GM23248 (cell line): Measurements from ENCODE around the gene ARHGAP8. TPM values are rescaled to one million over a fixed set of nuclear protein-coding genes. Genes with fewer than 3 reads are reported as not detected.

ENCODE experiments used
- DNase-seq: peaks from one replicate; pipeline ENCODE4 v3.0.0-alpha.2; 2015
- H2AFZ ChIP-seq: fragments of 200-600 bp; sonication (generic); 2 replicates; pipeline ENCODE4 v1.6.1; 2016; ENCODE audit warnings: antibody characterized with exemption
- H3F3A ChIP-seq: fragments of 200-600 bp; sonication (generic); 2 replicates; pipeline ENCODE4 v1.6.1; 2016; ENCODE audit warnings: mild to moderate bottlenecking, antibody characterized with exemption, mixed run types; ENCODE audit not compliant: insufficient read depth
- H3K27ac ChIP-seq: fragments of 200-600 bp; sonication (generic); 2 replicates; pipeline ENCODE4 v1.5.1; 2016; ENCODE audit warnings: mild to moderate bottlenecking
- H3K27me3 ChIP-seq: fragments of 200-600 bp; sonication (generic); replicated peaks from 2 replicates; pipeline ENCODE4 v1.6.1; 2016; ENCODE audit warnings: mild to moderate bottlenecking; ENCODE audit not compliant: insufficient read depth
- H3K36me3 ChIP-seq: fragments of 200-600 bp; sonication (generic); 2 replicates; pipeline ENCODE4 v1.6.1; 2016; ENCODE audit warnings: low read depth, mild to moderate bottlenecking
- H3K4me1 ChIP-seq: fragments of 200-600 bp; sonication (generic); 2 replicates; pipeline ENCODE4 v1.6.1; 2016; ENCODE audit warnings: mild to moderate bottlenecking; ENCODE audit not compliant: insufficient read depth
- H3K4me2 ChIP-seq: fragments of 200-600 bp; sonication (generic); one replicate; pipeline ENCODE4 v1.6.1; 2016; ENCODE audit warnings: mild to moderate bottlenecking; ENCODE audit not compliant: unreplicated experiment
- H3K4me3 ChIP-seq: fragments of 200-600 bp; sonication (generic); 2 replicates; pipeline ENCODE4 v1.5.1; 2016; ENCODE audit warnings: mild to moderate bottlenecking
- H3K79me2 ChIP-seq: fragments of 200-600 bp; sonication (generic); 2 replicates; pipeline ENCODE4 v1.6.1; 2016; ENCODE audit warnings: mild to moderate bottlenecking; ENCODE audit not compliant: insufficient read depth
- H3K9ac ChIP-seq: fragments of 200-600 bp; sonication (generic); 2 replicates; pipeline ENCODE4 v1.6.1; 2016; ENCODE audit warnings: mild to moderate bottlenecking
- H3K9me2 ChIP-seq: fragments of 200-600 bp; sonication (generic); 2 replicates; pipeline ENCODE4 v1.6.1; 2016; ENCODE audit warnings: mixed run types, mild to moderate bottlenecking, moderate library complexity; ENCODE audit not compliant: insufficient read depth
- H3K9me3 ChIP-seq: fragments of 200-600 bp; sonication (generic); one replicate; pipeline ENCODE4 v1.6.1; 2017; ENCODE audit warnings: low read depth
- H4K20me1 ChIP-seq: fragments of 200-600 bp; sonication (generic); 2 replicates; pipeline ENCODE4 v1.6.0; 2016; ENCODE audit not compliant: insufficient read depth
- EZH2 ChIP-seq: fragments of 200-600 bp; sonication (generic); IDR thresholded peaks from 2 replicates; pipeline ENCODE4 v1.6.1; 2018; ENCODE audit warnings: antibody characterized with exemption, mild to moderate bottlenecking; ENCODE audit not compliant: insufficient read depth, poor library complexity, severe bottlenecking
- EZH2phosphoT487 ChIP-seq: fragments of 200-600 bp; sonication (generic); IDR thresholded peaks from 2 replicates; pipeline ENCODE4 v1.6.1; 2018; ENCODE audit warnings: antibody characterized with exemption, moderate library complexity, mild to moderate bottlenecking, low read depth; ENCODE audit not compliant: insufficient read depth
- WGBS, 2 experiments: methylation state at CpG; one replicate each; pipeline ENCODE4 v1.1.6; 2015 to 2017; ENCODE audit warnings: low lambda C conversion rate in 2 of 2, low coverage in 1 of 2; ENCODE audit errors: missing lambda C conversion rate in 2 of 2; 5-methylcytosine and 5-hydroxymethylcytosine counted together
- in situ Hi-C: fragments of 300-500 bp; cut with MboI; formaldehyde crosslinking; loops from 2 replicates; pipeline ENCODE4 v1.15.0; 2020
- polyA plus RNA-seq: library from polyadenylated mRNA; unstranded; fragments of >200 nt; fragmentation: Nextera tagmentation; extraction: Ambion mirVana; gene quantifications from 2 replicates; pipeline ENCODE4 v1.2.1, GENCODE V29; 2016
- total RNA-seq: library from RNA; depleted of rRNA; stranded (reverse); fragments of >200 nt; shearing (Covaris generic); gene quantifications from 2 replicates; pipeline ENCODE4 v1.2.3, GENCODE V29; 2014

ARHGAP8 gene
- total and polyA plus RNA-seq, 2 experiments from 2014 or later, result 0.54 TPM; not detected in 1

- H3K4me2 ChIP-seq, result no peak overlapping the region
- peaks cover 4% of the 10 kb centered on the region; the same call in 1 of the 2 replicates for H3K27me3 ChIP-seq
- in situ Hi-C loops, result no loop called here
- TF ChIP-seq EZH2phosphoT487 (no peak), EZH2 (no peak)
- no peak overlapping the region for H3K4me3 ChIP-seq
- no peak overlapping the region for H3K27ac ChIP-seq
- no peaks in the 10 kb centered on the region for H3K9me2 ChIP-seq
- no peaks in the 10 kb centered on the region for H3F3A ChIP-seq
- no peaks in the 10 kb centered on the region for H3K79me2 ChIP-seq
- no peak overlapping the region for H3K9ac ChIP-seq
- H3K36me3 ChIP-seq, result no peaks in the 10 kb centered on the region
- no peak overlapping the region for H2AFZ ChIP-seq
- H4K20me1 ChIP-seq, result no peaks in the 10 kb centered on the region
- 69 to 74% methylated on average over 16 to 17 of the region's 17 CpGs for WGBS, 2 experiments
- DNase-seq, result no peak
- no peaks in the 10 kb centered on the region for H3K9me3 ChIP-seq
- no peaks in the 10 kb centered on the region for H3K4me1 ChIP-seq
Observed at GRCh38 chr22:44780876-44781449, 28.6 kb downstream of the ARHGAP8 start.

- no peak overlapping the region for H3K4me3 ChIP-seq
- DNase-seq, result peak; percentile 48
- no peaks in the 10 kb centered on the region for H3K9me3 ChIP-seq
- H3F3A ChIP-seq, result no peaks in the 10 kb centered on the region
- H3K79me2 ChIP-seq, result no peaks in the 10 kb centered on the region
- no peaks in the 10 kb centered on the region for H3K36me3 ChIP-seq
- no peak overlapping the region for H3K9ac ChIP-seq
- H3K9me2 ChIP-seq, result no peaks in the 10 kb centered on the region
- 19 to 21% methylated on average over 17 of the region's 17 CpGs for WGBS, 2 experiments
- H4K20me1 ChIP-seq, result no peaks in the 10 kb centered on the region
- in situ Hi-C loops, result no loop called here
- no peak overlapping the region for H3K27ac ChIP-seq
- H3K4me1 ChIP-seq, result no peaks in the 10 kb centered on the region
- TF ChIP-seq EZH2 (no peak), EZH2phosphoT487 (no peak)
- H3K27me3 ChIP-seq, result peaks cover 4% of the 10 kb centered on the region; the same call in 1 of the 2 replicates
- no peak overlapping the region for H2AFZ ChIP-seq
- no peak overlapping the region for H3K4me2 ChIP-seq
Observed at GRCh38 chr22:44782363-44782963, 30.1 kb downstream of the ARHGAP8 start.

GRCh38 chr22:44783091-44783490, 30.7 kb downstream of the ARHGAP8 start:
- DNase-seq, result no peak
- Histone ChIP-seq H3K4me2 (no peak overlapping the region), H3K4me3 (no peak overlapping the region), H3K9me3 (no peaks in the 10 kb centered on the region), H2AFZ (no peak overlapping the region), H3K9ac (no peak overlapping the region), H3K27me3 (peaks cover 3% of the 10 kb centered on the region; the same call in 1 of the 2 replicates), H3K36me3 (no peaks in the 10 kb centered on the region), H3K27ac (no peak overlapping the region), H4K20me1 (no peaks in the 10 kb centered on the region), H3F3A (no peaks in the 10 kb centered on the region), H3K79me2 (no peaks in the 10 kb centered on the region), H3K9me2 (no peaks in the 10 kb centered on the region), H3K4me1 (no peaks in the 10 kb centered on the region)
- 45 to 47% methylated on average over 5 to 10 of the region's 10 CpGs for WGBS, 2 experiments
- no peak for TF ChIP-seq EZH2phosphoT487
- no peak for TF ChIP-seq EZH2
- in situ Hi-C loops, result no loop called here

- H3K9me2 ChIP-seq, result no peaks in the 10 kb centered on the region
- TF ChIP-seq EZH2phosphoT487 (no peak), EZH2 (no peak)
- in situ Hi-C loops, result no loop called here
Observed at GRCh38 chr22:44783581-44783980, 31.2 kb downstream of the ARHGAP8 start.

More at GRCh38 chr22:44783581-44783980, 31.2 kb downstream of the ARHGAP8 start:
- H2AFZ ChIP-seq, result no peak overlapping the region
- H3K79me2 ChIP-seq, result no peaks in the 10 kb centered on the region
- no peaks in the 10 kb centered on the region for H3K9me3 ChIP-seq
- H4K20me1 ChIP-seq, result no peaks in the 10 kb centered on the region
- no peak overlapping the region for H3K9ac ChIP-seq
- no peak overlapping the region for H3K4me2 ChIP-seq
- no peak for DNase-seq
- H3K27ac ChIP-seq, result no peak overlapping the region
- no peaks in the 10 kb centered on the region; the same call in none of the 2 replicates for H3K27me3 ChIP-seq
- no peak overlapping the region for H3K4me3 ChIP-seq
- H3F3A ChIP-seq, result no peaks in the 10 kb centered on the region
- 60 to 61% methylated on average over 13 to 14 of the region's 14 CpGs for WGBS, 2 experiments
- no peaks in the 10 kb centered on the region for H3K4me1 ChIP-seq
- no peaks in the 10 kb centered on the region for H3K36me3 ChIP-seq
